IMR-90 (cell line): ENCODE measurements around the gene P3H1. TPM values are rescaled to one million over a fixed set of nuclear protein-coding genes. Genes with fewer than 3 reads are reported as not detected.
"Not testable (repeated sequence)": the region's sequence is repeated elsewhere in the genome, so short reads cannot be mapped to it uniquely, and the experiment has no call there.

Experiments
- ATAC-seq: fragments of 200-7000 bp; cut with Tn5 transposase; 2 replicates; pipeline ENCODE4 v1.9.1; 2020; ENCODE audit warnings: low read depth, mild to moderate bottlenecking, moderate library complexity
- BruUV-seq: library from RNA; stranded (reverse); fragments of 400-500 nt; replicated peaks from 2 replicates; lab custom pipeline; 2021; lab: Mats Ljungman, UMichigan
- CTCF ChIA-PET: fragments of 300-600 bp; formaldehyde crosslinking; extraction: SDS; loops from one replicate; lab custom pipeline; 2021; ENCODE audit warnings: antibody characterized with exemption; lab: Yijun Ruan, JAX
- POLR2A ChIA-PET: fragments of 300-600 bp; sonication (Branson Sonifier 250); formaldehyde crosslinking; loops from one replicate; lab custom pipeline; 2022; ENCODE audit warnings: antibody characterized with exemption; ENCODE audit not compliant: unreplicated experiment; lab: Charles Lee
- DNase-seq: peaks from one replicate; pipeline ENCODE4 v3.0.0; 2013
- H2AFZ ChIP-seq: replicated peaks from 2 replicates; pipeline ENCODE3; 2013; ENCODE audit warnings: low read length, mild to moderate bottlenecking; ENCODE audit not compliant: poor library complexity
- H2AK5ac ChIP-seq: 2 replicates; pipeline ENCODE4 v1.6.1; 2013; ENCODE audit warnings: low read depth, low read length, inconsistent platforms
- H2AK9ac ChIP-seq: replicated peaks from 2 replicates; pipeline ENCODE3; 2013; ENCODE audit warnings: mild to moderate bottlenecking, low read depth, low read length, moderate library complexity; ENCODE audit not compliant: poor library complexity
- H2BK120ac ChIP-seq: 2 replicates; pipeline ENCODE4 v1.6.1; 2013; ENCODE audit warnings: low read depth, low read length, inconsistent platforms
- H2BK15ac ChIP-seq: 3 replicates; pipeline ENCODE4 v1.6.1; 2013; ENCODE audit warnings: low read depth, low read length, inconsistent platforms
- H2BK20ac ChIP-seq: 2 replicates; pipeline ENCODE4 v1.6.1; 2013; ENCODE audit warnings: low read depth, mild to moderate bottlenecking, inconsistent platforms, low read length, moderate library complexity
- H2BK5ac ChIP-seq: 2 replicates; pipeline ENCODE4 v1.6.1; 2013; ENCODE audit warnings: mild to moderate bottlenecking, low read depth, low read length, inconsistent platforms; ENCODE audit not compliant: poor library complexity, severe bottlenecking
- H3K14ac ChIP-seq: replicated peaks from 2 replicates; pipeline ENCODE4 v1.6.1; 2013; ENCODE audit warnings: low read depth, low read length, inconsistent platforms
- H3K18ac ChIP-seq: 2 replicates; pipeline ENCODE4 v1.6.1; 2013; ENCODE audit warnings: low read depth, low read length, control low read depth
- H3K23ac ChIP-seq: 2 replicates; pipeline ENCODE4 v1.6.1; 2013; ENCODE audit warnings: low read depth, low read length, inconsistent platforms
- H3K27ac ChIP-seq: 2 replicates; pipeline ENCODE4 v1.5.1; 2013; ENCODE audit warnings: mild to moderate bottlenecking, control low read depth, low read length; ENCODE audit not compliant: insufficient read depth
- H3K27me3 ChIP-seq: 2 replicates; pipeline ENCODE4 v1.6.1; 2013; ENCODE audit warnings: low read length; ENCODE audit not compliant: control insufficient read depth, insufficient read depth
- H3K36me3 ChIP-seq: 2 replicates; pipeline ENCODE4 v1.6.1; 2013; ENCODE audit warnings: low read length, mixed read lengths; ENCODE audit not compliant: control insufficient read depth, insufficient read depth
- H3K4ac ChIP-seq: 2 replicates; pipeline ENCODE4 v1.6.1; 2013; ENCODE audit warnings: low read depth, low read length, inconsistent platforms
- H3K4me1 ChIP-seq: 2 replicates; pipeline ENCODE4 v1.6.1; 2013; ENCODE audit warnings: low read length, mixed read lengths; ENCODE audit not compliant: control insufficient read depth, insufficient read depth
- H3K4me2 ChIP-seq: 2 replicates; pipeline ENCODE4 v1.6.1; 2013; ENCODE audit warnings: low read depth, mild to moderate bottlenecking, control low read depth, low read length, moderate library complexity
- H3K4me3 ChIP-seq: 2 replicates; pipeline ENCODE4 v1.5.1; 2013; ENCODE audit warnings: low read depth, mild to moderate bottlenecking, control low read depth, low read length, moderate library complexity; ENCODE audit not compliant: insufficient read depth
- H3K56ac ChIP-seq: 2 replicates; pipeline ENCODE4 v1.6.1; 2013; ENCODE audit warnings: low read length, inconsistent platforms; ENCODE audit not compliant: insufficient read depth; ENCODE audit errors: extremely low read depth
- H3K79me1 ChIP-seq, 2 experiments: 2 replicates each; pipeline ENCODE4 v1.6.1; 2013; ENCODE audit warnings: low read length in 2 of 2, inconsistent platforms in 1 of 2, low read depth in 1 of 2
- H3K9ac ChIP-seq: 2 replicates; pipeline ENCODE4 v1.6.1; 2013; ENCODE audit warnings: low read depth, low read length, control low read depth
- H3K9me1 ChIP-seq: 2 replicates; pipeline ENCODE4 v1.6.1; 2013; ENCODE audit warnings: low read length, inconsistent platforms; ENCODE audit not compliant: insufficient read depth
- H3K9me3 ChIP-seq: 2 replicates; pipeline ENCODE4 v1.6.1; 2013; ENCODE audit warnings: low read length; ENCODE audit not compliant: control insufficient read depth, insufficient read depth
- H4K20me1 ChIP-seq: 2 replicates; pipeline ENCODE4 v1.6.1; 2013; ENCODE audit warnings: low read length, inconsistent platforms; ENCODE audit not compliant: insufficient read depth
- H4K5ac ChIP-seq: 2 replicates; pipeline ENCODE4 v1.6.1; 2013; ENCODE audit warnings: mild to moderate bottlenecking, low read depth, low read length, control low read depth
- H4K8ac ChIP-seq, 2 experiments: 2 replicates each; pipeline ENCODE4 v1.6.1; 2013; ENCODE audit warnings: low read depth in 2 of 2, low read length in 2 of 2, control low read depth in 1 of 2, inconsistent platforms in 1 of 2
- H4K91ac ChIP-seq: 2 replicates; pipeline ENCODE4 v1.6.1; 2013; ENCODE audit warnings: low read depth, low read length, inconsistent platforms; ENCODE audit not compliant: insufficient read depth
- WGBS, 2 experiments: methylation state at CpG; one replicate each; pipeline versions ENCODE4 v1.1.5 to v1.1.7; 2013; ENCODE audit warnings: missing lambda C conversion rate in 2 of 2; ENCODE audit not compliant: insufficient read length in 1 of 2; ENCODE audit errors: extremely low coverage in 2 of 2; 5-methylcytosine and 5-hydroxymethylcytosine counted together
- dilution Hi-C: fragments of 300-500 bp; cut with HindIII; formaldehyde crosslinking; loops from one replicate; pipeline ENCODE4 v1.14.3; 2018; ENCODE audit warnings: low sequenced_read_pairs; ENCODE audit not compliant: unreplicated experiment
- in situ Hi-C: fragments of 300-500 bp; cut with MboI; formaldehyde crosslinking; loops from 3 replicates; pipeline ENCODE4 v1.14.3; 2019; ENCODE audit warnings: low sequenced_read_pairs, inconsistent platforms, mixed read lengths
- intact Hi-C: fragments of 100-400 bp; cut with micrococcal nuclease; formaldehyde crosslinking; loops from 2 replicates; pipeline ENCODE4 v1.10.0; 2022
- polyA plus RNA-seq, 3 experiments: library from polyadenylated mRNA; depleted of rRNA; stranded (reverse); fragments of >200 nt; gene quantifications; 2 replicates each; pipeline ENCODE4 v1.2.3, GENCODE V29; 2012; ENCODE audit warnings: low replicate concordance in 1 of 3
- total RNA-seq: library from RNA; depleted of rRNA; stranded (reverse); fragments of >200 nt; gene quantifications from 2 replicates; pipeline ENCODE4 v1.2.3, GENCODE V29; 2012

Gene P3H1
- total and polyA plus RNA-seq, 2 of the 4 experiments (the other 2 are of a cell fraction), result 108 to 210 TPM

DNA sequence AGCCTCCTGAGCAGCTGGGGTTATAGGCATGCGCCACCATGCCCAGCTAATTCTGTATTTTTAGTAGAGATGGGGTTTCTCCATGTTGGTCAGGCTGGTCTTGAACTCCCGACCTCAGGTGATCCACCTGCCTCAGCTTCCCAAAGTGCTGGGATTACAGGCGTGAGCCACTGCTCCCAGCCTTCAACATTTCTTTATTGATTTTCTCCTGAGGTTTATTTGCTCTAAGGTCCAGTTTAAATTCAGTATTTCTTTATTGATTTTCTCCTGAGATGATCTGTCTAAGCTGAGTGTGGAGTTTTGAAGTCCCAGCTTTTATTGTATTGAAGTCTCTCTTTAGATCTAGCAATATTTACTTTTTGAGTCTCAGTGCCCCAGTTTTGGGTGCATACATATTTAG is 54.0 kb downstream of the P3H1 start:
- CTCF ChIA-PET, result interaction anchor here (1.0 kb wide), 1 partner anchor 131 kb away, joined by 3 read pairs; no protein-coding TSS in a partner anchor
- H3K4me3 ChIP-seq, H3K9ac ChIP-seq, H4K5ac ChIP-seq, in situ Hi-C loops, H2AK9ac ChIP-seq, H4K91ac ChIP-seq, H3K23ac ChIP-seq, H3K36me3 ChIP-seq, H3K4ac ChIP-seq, H2BK15ac ChIP-seq, H3K18ac ChIP-seq, H3K27me3 ChIP-seq, H4K8ac ChIP-seq, ATAC-seq, H3K9me1 ChIP-seq, BruUV-seq, H2AFZ ChIP-seq, H2AK5ac ChIP-seq, POLR2A ChIA-PET, H3K14ac ChIP-seq, H3K9me3 ChIP-seq, intact Hi-C loops, H2BK5ac ChIP-seq, DNase-seq, H3K27ac ChIP-seq, dilution Hi-C loops, H3K56ac ChIP-seq, H3K4me2 ChIP-seq, H4K20me1 ChIP-seq, H2BK120ac ChIP-seq, H3K4me1 ChIP-seq, H2BK20ac ChIP-seq: not testable (repeated sequence)
- H3K79me1 ChIP-seq, result peaks cover 3 to 39% of the 10 kb centered on the region in 2 experiments; a peak in 3 of 4 replicates
- WGBS, 2 experiments, result no CpG with 5 or more reads among the region's 3 CpGs
